Pancreas (tissue), 10 donors: ENCODE data around the gene CSK. TPM values are rescaled to one million over a fixed set of nuclear protein-coding genes. Genes with fewer than 3 reads are reported as not detected.
A peak's percentile ranks its signal among the peaks of the same experiment; 100 is the strongest.

Experiments used
- ATAC-seq, 4 donors: fragments of 200-7000 bp; cut with Tn5 transposase; one replicate each; pipeline versions ENCODE4 v1.8.0 to v1.9.1; 2020; ENCODE audit warnings: mild to moderate bottlenecking in 4 of 4, moderate library complexity in 4 of 4
- DNase-seq, 6 donors: peaks; one replicate each; pipeline ENCODE4 v3.0.0-alpha.2; 2020
- FAIRE-seq: peaks from 2 replicates; lab custom pipeline; 2012; peaks lifted over from hg19 to GRCh38; lab: Jason Lieb, UNC
- H3K27ac ChIP-seq, 4 donors: fragments of 200-600 bp; sonication (generic); 1 replicate in 3 of 4; 2 replicates in 1 of 4; pipeline versions ENCODE4 v1.5.0 to v1.8.0; 2020
- H3K27me3 ChIP-seq, 4 donors: fragments of 200-600 bp; one replicate each; pipeline ENCODE4 v1.8.0; 2021
- H3K36me3 ChIP-seq, 3 donors: fragments of 200-600 bp; sonication (generic) in 1 of 3; one replicate each; pipeline versions ENCODE4 v1.5.0 to v1.8.0; 2020 to 2021
- H3K4me1 ChIP-seq, 3 donors: fragments of 200-600 bp; one replicate each; pipeline ENCODE4 v1.8.0; 2021
- H3K4me3 ChIP-seq, 4 donors: fragments of 200-600 bp; sonication (generic) in 2 of 4; one replicate each; pipeline versions ENCODE4 v1.5.0 to v1.8.0; 2020 to 2021
- H3K9me3 ChIP-seq, 4 donors: fragments of 200-600 bp; one replicate each; pipeline ENCODE4 v1.8.0; 2021
- WGBS, 2 donors: extraction: QIAGEN DNeasy Blood & Tissue Kit; methylation state at CpG; one replicate each; pipeline ENCODE4 v1.1.7; 2013; 5-methylcytosine and 5-hydroxymethylcytosine counted together
- intact Hi-C, 3 donors: fragments of 100-400 bp; cut with DNase I; formaldehyde crosslinking; loops; one replicate each; pipeline versions ENCODE4 v1.11.1 to v1.14.2; 2022
- microRNA-seq, 2 donors: library from miRNA; unstranded; fragments of <30 nt; microRNA quantifications; one replicate each; pipeline versions ENCODE4 to v1.1.0, GENCODE V29; 2019 to 2020
- polyA plus RNA-seq, 2 donors: library from polyadenylated mRNA; stranded (reverse); fragments of 200-250 nt; gene quantifications; one replicate each; pipeline ENCODE4 v1.2.3, GENCODE V29; 2013
- total RNA-seq, 6 donors: library from RNA; stranded (reverse); fragmentation: NEBNext Ultra II Directional in 4 of 6; extraction: Animal tissue kit (Norgen Biotek cat#: 25700) in 4 of 6; gene quantifications; one replicate each; pipeline versions ENCODE4 v1.2.1 to v1.2.4, GENCODE V29; 2021 to 2023
- TF ChIP-seq, protein P1 (sequence below), 4 donors: fragments of 200-600 bp; sonication (generic) in 3 of 4; IDR thresholded peaks; one replicate each; pipeline versions ENCODE4 v1.5.0 to v1.8.0; 2021; ENCODE audit warnings: antibody characterized with exemption in 4 of 4
- donor health status: healthy with polysubstance abuse.
- donor health status: DM: no; HTN: no; CAD: no; lungs with moderate emphysema.
- donor health status: DM: no; HTN: no; CAD: no.
- donor health status: control.
- donor health status: control.
- donor health status: Bipolar disorder and iron deficiency.
- donor health status: DM: yes; HTN: yes; CAD: no.
- donor health status: DM: no; HTN: no; CAD: no.
- donor health status: DM: no; HTN: no; CAD: no.
- donor health status: DM: yes; HTN: yes; CAD: no.

Gene CSK
- total and polyA plus RNA-seq, 8 donors, result 8.5 to 35.1 (median 16.2) TPM

DNA sequence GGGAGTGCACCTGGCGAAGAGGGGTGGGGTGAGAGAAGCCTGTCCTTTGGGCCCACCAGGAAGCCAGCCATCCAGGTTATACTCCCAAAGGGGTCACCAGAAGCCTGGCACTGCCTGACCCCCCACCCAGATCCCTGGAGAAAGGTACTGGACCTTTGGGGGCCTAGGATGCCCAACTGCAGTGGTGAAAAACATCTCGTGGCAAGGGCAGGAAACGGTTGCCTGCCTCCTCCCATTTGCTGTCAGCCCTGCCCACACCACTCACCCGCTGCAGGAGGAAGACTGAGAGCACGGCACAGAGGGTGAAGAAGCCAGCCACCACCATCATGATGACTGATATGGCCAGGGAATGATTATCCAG is 63.3 kb downstream of the CSK start:
- no peak overlapping the region for H3K27ac ChIP-seq
- H3K27me3 ChIP-seq, result no peaks in the 10 kb centered on the region
- no peaks in the 10 kb centered on the region for H3K9me3 ChIP-seq
- no peak overlapping the region for H3K4me3 ChIP-seq
- TF ChIP-seq, protein P1, sequence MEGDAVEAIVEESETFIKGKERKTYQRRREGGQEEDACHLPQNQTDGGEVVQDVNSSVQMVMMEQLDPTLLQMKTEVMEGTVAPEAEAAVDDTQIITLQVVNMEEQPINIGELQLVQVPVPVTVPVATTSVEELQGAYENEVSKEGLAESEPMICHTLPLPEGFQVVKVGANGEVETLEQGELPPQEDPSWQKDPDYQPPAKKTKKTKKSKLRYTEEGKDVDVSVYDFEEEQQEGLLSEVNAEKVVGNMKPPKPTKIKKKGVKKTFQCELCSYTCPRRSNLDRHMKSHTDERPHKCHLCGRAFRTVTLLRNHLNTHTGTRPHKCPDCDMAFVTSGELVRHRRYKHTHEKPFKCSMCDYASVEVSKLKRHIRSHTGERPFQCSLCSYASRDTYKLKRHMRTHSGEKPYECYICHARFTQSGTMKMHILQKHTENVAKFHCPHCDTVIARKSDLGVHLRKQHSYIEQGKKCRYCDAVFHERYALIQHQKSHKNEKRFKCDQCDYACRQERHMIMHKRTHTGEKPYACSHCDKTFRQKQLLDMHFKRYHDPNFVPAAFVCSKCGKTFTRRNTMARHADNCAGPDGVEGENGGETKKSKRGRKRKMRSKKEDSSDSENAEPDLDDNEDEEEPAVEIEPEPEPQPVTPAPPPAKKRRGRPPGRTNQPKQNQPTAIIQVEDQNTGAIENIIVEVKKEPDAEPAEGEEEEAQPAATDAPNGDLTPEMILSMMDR (IDR thresholded peaks at IDR 0.05), result no peak
- FAIRE-seq (no peak), ATAC-seq (no peak), DNase-seq (no peak)
- WGBS, 2 donors, result 79 to 85% methylated on average over 5 of the region's 5 CpGs
- intact Hi-C loops, result no loop called here
- peaks cover 0 to 20% (median 12%) of the 10 kb centered on the region in 3 donors for H3K36me3 ChIP-seq
- peaks cover 4 to 6% (median 5%) of the 10 kb centered on the region in 3 donors for H3K4me1 ChIP-seq

DNA sequence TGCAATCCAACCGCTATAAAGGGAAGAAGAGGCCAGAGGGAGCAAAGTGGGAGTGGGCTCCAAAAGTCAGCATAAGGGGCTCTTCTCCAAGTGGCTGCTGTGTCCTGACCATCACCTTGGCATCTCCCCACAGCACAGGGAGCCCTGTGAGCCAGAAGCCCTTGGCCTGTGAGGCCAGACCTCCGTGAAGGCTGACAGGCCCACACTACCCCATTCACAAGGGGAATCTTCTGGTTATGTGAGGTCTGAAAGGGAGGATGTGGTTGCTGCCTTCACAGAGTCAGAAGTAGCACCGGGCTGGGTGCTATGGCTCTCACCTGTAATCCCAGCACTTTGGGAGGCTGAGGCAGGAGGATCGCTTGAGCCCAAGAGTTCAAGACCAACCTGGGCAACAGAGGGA is 63.7 kb downstream of the CSK start:
- no peak overlapping the region for H3K27ac ChIP-seq
- peaks cover 0 to 24% (median 16%) of the 10 kb centered on the region in 3 donors for H3K36me3 ChIP-seq
- peaks cover 4 to 6% (median 5%) of the 10 kb centered on the region in 3 donors for H3K4me1 ChIP-seq

DNA sequence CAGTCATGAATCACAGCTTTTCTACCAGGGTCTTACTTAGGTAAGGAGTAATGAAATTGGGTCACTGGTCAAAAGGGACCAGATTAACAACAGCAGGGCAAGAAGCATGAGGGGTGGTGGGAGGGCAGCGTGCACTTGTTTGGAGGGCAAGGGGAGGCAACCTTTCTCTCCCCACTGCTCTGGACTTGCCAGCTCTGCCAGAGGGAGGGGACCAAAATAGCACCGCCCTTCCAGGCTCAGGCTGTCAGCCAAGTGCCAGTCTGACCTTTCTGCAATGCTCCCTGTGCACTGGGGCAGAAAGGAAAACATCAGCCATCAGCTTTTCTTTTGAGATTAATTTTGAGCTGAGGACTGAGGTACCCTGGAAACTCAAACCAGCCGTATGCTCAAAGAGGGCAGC is 65.6 kb downstream of the CSK start:
- no peak for ATAC-seq
- H3K27ac ChIP-seq, result no peak overlapping the region
- intact Hi-C loops, result no loop called here

More for the DNA sequence above, 63.7 kb downstream of the CSK start:
- intact Hi-C loops, result no loop called here
- Histone ChIP-seq H3K4me3 (no peak overlapping the region), H3K27me3 (no peaks in the 10 kb centered on the region), H3K9me3 (no peaks in the 10 kb centered on the region)
- 88 to 92% methylated on average over 4 of the region's 4 CpGs for WGBS, 2 donors
- TF ChIP-seq, protein P1 (IDR thresholded peaks at IDR 0.05), result no peak
- FAIRE-seq (no peak), DNase-seq (no peak), ATAC-seq (no peak)

DNA sequence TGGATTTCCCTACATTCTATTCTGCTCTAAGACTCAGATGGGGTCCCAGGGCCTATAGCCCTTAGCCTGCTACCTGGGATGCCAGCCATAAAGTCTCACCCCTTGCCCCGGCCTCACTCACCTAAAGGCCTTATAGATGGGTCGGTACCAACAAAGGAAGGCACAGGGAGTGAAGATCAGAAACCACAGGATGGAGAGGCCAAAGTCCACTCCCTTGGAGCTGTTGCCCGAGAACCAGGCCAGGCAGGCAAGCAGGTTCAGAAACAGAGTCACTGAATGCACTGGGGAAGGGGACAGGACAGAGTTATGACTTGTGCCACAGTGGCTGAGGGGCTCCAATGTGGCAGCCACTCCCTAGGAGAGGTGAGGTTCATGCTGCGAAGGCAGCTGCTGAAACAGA is 68.5 kb downstream of the CSK start:
- ATAC-seq, result no peak
- Histone ChIP-seq H3K4me1 (no peaks in the 10 kb centered on the region), H3K27ac (no peak overlapping the region), H3K27me3 (no peaks in the 10 kb centered on the region), H3K36me3 (peaks cover 0 to 58% (median 42%) of the 10 kb centered on the region in 3 donors), H3K9me3 (no peaks in the 10 kb centered on the region), H3K4me3 (no peak overlapping the region)
- no peak for FAIRE-seq
- TF ChIP-seq, protein P1 (IDR thresholded peaks at IDR 0.05), result no peak
- DNase-seq, result no peak
- 81 to 87% methylated on average over 4 of the region's 4 CpGs for WGBS, 2 donors
- intact Hi-C loops, result no loop called here

More for the DNA sequence above, 65.6 kb downstream of the CSK start:
- WGBS, 2 donors, result 80 to 83% methylated on average over 3 of the region's 3 CpGs
- no peak for FAIRE-seq
- H3K27me3 ChIP-seq, result no peaks in the 10 kb centered on the region
- H3K4me1 ChIP-seq, result no peaks in the 10 kb centered on the region
- no peak for DNase-seq
- no peak overlapping the region for H3K4me3 ChIP-seq
- H3K36me3 ChIP-seq, result peaks cover 0 to 43% (median 32%) of the 10 kb centered on the region in 3 donors
- H3K9me3 ChIP-seq, result no peaks in the 10 kb centered on the region
- TF ChIP-seq, protein P1 (IDR thresholded peaks at IDR 0.05), result no peak

DNA sequence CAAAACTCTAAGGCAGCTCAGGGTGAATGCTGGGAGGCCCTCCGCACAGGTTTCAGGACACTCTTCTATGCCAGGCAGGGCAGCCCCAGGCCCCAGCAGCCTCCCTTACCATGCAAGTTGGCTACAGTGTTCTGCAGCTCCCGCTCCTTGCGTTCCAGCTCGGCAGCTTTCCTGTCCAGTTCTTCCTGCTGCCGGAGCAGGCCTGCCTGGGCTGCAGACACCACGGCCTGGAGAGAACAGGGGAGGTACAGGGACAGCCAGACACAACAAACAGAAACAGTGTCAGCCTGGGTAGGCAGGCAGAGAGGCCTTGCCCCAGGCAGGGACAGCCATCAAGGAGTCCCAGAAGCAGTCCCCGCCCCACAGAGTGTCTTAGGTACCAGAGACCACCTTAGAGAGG is 70.1 kb downstream of the CSK start:
- 95% methylated on average over 7 of the region's 7 CpGs for WGBS, 2 donors
- peak in 1 of 6 donors; percentile 4 for DNase-seq
- TF ChIP-seq, protein P1 (IDR thresholded peaks at IDR 0.05), result no peak

More for the DNA sequence above, 70.1 kb downstream of the CSK start:
- FAIRE-seq, result no peak
- H3K9me3 ChIP-seq, result no peaks in the 10 kb centered on the region
- no peak overlapping the region for H3K27ac ChIP-seq
- no peaks in the 10 kb centered on the region for H3K27me3 ChIP-seq
- peaks cover 0 to 58% (median 42%) of the 10 kb centered on the region in 3 donors for H3K36me3 ChIP-seq
- no peak overlapping the region for H3K4me3 ChIP-seq
- ATAC-seq, result no peak
- peaks cover 1 to 4% (median 3%) of the 10 kb centered on the region in 3 donors for H3K4me1 ChIP-seq
- intact Hi-C loops, result no loop called here

Small RNA genes lying within 50 kb of the gene (microRNA-seq; reads per million reads assigned to microRNA genes)
- gene MIR4513 (0 reads per million in 2 donors), gene MIR6882 (0.39 to 1.2 reads per million in 2 donors)

Other genes starting within 250 kb of the CSK start
- 1 to 10 TPM; 2.9 to 4.5 (median 3.5) TPM for gene ARID3B, start 240.9 kb upstream of the CSK start, total RNA-seq
- gene ARID3B, start 240.9 kb upstream of the CSK start, polyA plus RNA-seq, result 1 to 10 TPM; 4.2 to 4.8 TPM
- gene CLK3, start 166.2 kb upstream of the CSK start, total RNA-seq, result 10 to 100 TPM; 23.1 to 42.2 (median 28.7) TPM
- gene CLK3, start 166.2 kb upstream of the CSK start, polyA plus RNA-seq, result 10 to 100 TPM; 63.1 to 89.9 TPM
- 10 to 100 TPM in 4 of 6 donors, 1 to 10 TPM in 2; 7.6 to 19.5 (median 11.5) TPM for gene EDC3, start 86.1 kb upstream of the CSK start, total RNA-seq
- gene EDC3, start 86.1 kb upstream of the CSK start, polyA plus RNA-seq, result 10 to 100 TPM in 1 of 2 donors, 1 to 10 TPM in 1; 9.7 to 12.3 TPM
- under 1 TPM in 3 of 6 donors, not detected in 3; 0.12 to 0.28 (median 0.14) TPM for gene CYP1A1, start 56.6 kb upstream of the CSK start, total RNA-seq
- 1 to 10 TPM in 1 of 2 donors, under 1 TPM in 1; 0.19 to 1.1 TPM for gene CYP1A1, start 56.6 kb upstream of the CSK start, polyA plus RNA-seq
- under 1 TPM in 1 of 6 donors, not detected in 5; 0.06 TPM for gene CYP1A2, start 33.2 kb upstream of the CSK start, total RNA-seq
- gene CYP1A2, start 33.2 kb upstream of the CSK start, polyA plus RNA-seq, result not detected
- gene LMAN1L, start 30.8 kb downstream of the CSK start, total RNA-seq, result under 1 TPM in 1 of 6 donors, not detected in 5; 0.14 TPM
- not detected for gene LMAN1L, start 30.8 kb downstream of the CSK start, polyA plus RNA-seq
- not detected for gene CPLX3, start 44.5 kb downstream of the CSK start, total RNA-seq
- under 1 TPM in 1 of 2 donors, not detected in 1; 0.09 TPM for gene CPLX3, start 44.5 kb downstream of the CSK start, polyA plus RNA-seq
- 10 to 100 TPM; 15.0 to 30.8 (median 19.6) TPM for gene ULK3, start 61.1 kb downstream of the CSK start, total RNA-seq
- 10 to 100 TPM; 60.4 to 83.5 TPM for gene ULK3, start 61.1 kb downstream of the CSK start, polyA plus RNA-seq
- gene SCAMP2, start 91.3 kb downstream of the CSK start, total RNA-seq, result 10 to 100 TPM; 33.3 to 49.0 (median 34.3) TPM
- gene SCAMP2, start 91.3 kb downstream of the CSK start, polyA plus RNA-seq, result 10 to 100 TPM; 21.4 to 31.7 TPM
- gene MPI, start 108.0 kb downstream of the CSK start, total RNA-seq, result 10 to 100 TPM; 14.5 to 23.2 (median 22.3) TPM
- 10 to 100 TPM; 15.9 to 19.1 TPM for gene MPI, start 108.0 kb downstream of the CSK start, polyA plus RNA-seq
- 10 to 100 TPM; 18.2 to 33.8 (median 21.2) TPM for gene FAM219B, start 124.8 kb downstream of the CSK start, total RNA-seq
- 10 to 100 TPM; 19.3 to 27.6 TPM for gene FAM219B, start 124.8 kb downstream of the CSK start, polyA plus RNA-seq
- 100 to 1,000 TPM in 2 of 6 donors, 10 to 100 TPM in 4; 76.4 to 127 (median 80.5) TPM for gene COX5A, start 156.0 kb downstream of the CSK start, total RNA-seq
- 100 to 1,000 TPM; 103 to 107 TPM for gene COX5A, start 156.0 kb downstream of the CSK start, polyA plus RNA-seq
- 1 to 10 TPM; 3.0 to 6.7 (median 4.0) TPM for gene RPP25, start 174.7 kb downstream of the CSK start, total RNA-seq
- 1 to 10 TPM; 5.0 to 6.7 TPM for gene RPP25, start 174.7 kb downstream of the CSK start, polyA plus RNA-seq
- gene SCAMP5, start 213.5 kb downstream of the CSK start, total RNA-seq, result 10 to 100 TPM; 27.7 to 59.2 (median 38.8) TPM
- gene SCAMP5, start 213.5 kb downstream of the CSK start, polyA plus RNA-seq, result 10 to 100 TPM; 24.5 to 54.0 TPM
- gene PPCDC, start 241.5 kb downstream of the CSK start, total RNA-seq, result 10 to 100 TPM in 2 of 6 donors, 1 to 10 TPM in 4; 7.9 to 12.3 (median 9.2) TPM
- gene PPCDC, start 241.5 kb downstream of the CSK start, polyA plus RNA-seq, result 10 to 100 TPM; 21.1 to 21.3 TPM